H4 (cell line): Measurements from ENCODE around the gene TMC1. TPM values are rescaled to one million over a fixed set of nuclear protein-coding genes. Genes with fewer than 3 reads are reported as not detected.
A peak's percentile ranks its signal among the peaks of the same experiment; 100 is the strongest.
"Not testable (repeated sequence)": the region's sequence is repeated elsewhere in the genome, so short reads cannot be mapped to it uniquely, and the experiment has no call there.

ENCODE experiments used
- DNase-seq: peaks from one replicate; pipeline ENCODE4 v3.0.0-alpha.2; 2015; ENCODE audit warnings: low spot score
- total RNA-seq: library from RNA; depleted of rRNA; stranded (reverse); fragments of >200 nt; shearing (Covaris generic); gene quantifications from 2 replicates; pipeline ENCODE4 v1.2.3, GENCODE V29; 2014

The TMC1 gene
- total RNA-seq, 1 experiment from 2014 or later, result not detected

GRCh38 chr9:72763022-72763421 lies 241.6 kb downstream of the TMC1 start:
- DNase-seq, result no peak

GRCh38 chr9:72769546-72769945 lies 248.1 kb downstream of the TMC1 start:
- DNase-seq, result no peak

- DNase-seq, result peak; percentile 24
Measured at GRCh38 chr9:72772661-72773060, 251.3 kb downstream of the TMC1 start.

- peak; percentile 72 for DNase-seq
Measured at GRCh38 chr9:72773570-72773969, 252.2 kb downstream of the TMC1 start.

- no peak for DNase-seq
Measured at GRCh38 chr9:72775570-72775969, 254.2 kb downstream of the TMC1 start.

GRCh38 chr9:72779614-72780013 lies 258.2 kb downstream of the TMC1 start:
- DNase-seq, result no peak

GRCh38 chr9:72786948-72787347 lies 265.5 kb downstream of the TMC1 start:
- DNase-seq, result no peak

- no peak for DNase-seq
Measured at GRCh38 chr9:72788966-72789735, 267.7 kb downstream of the TMC1 start.

GRCh38 chr9:72789885-72790284 lies 268.5 kb downstream of the TMC1 start:
- no peak for DNase-seq

GRCh38 chr9:72790989-72791388 lies 269.6 kb downstream of the TMC1 start:
- DNase-seq, result no peak

GRCh38 chr9:72791436-72791835 lies 270.0 kb downstream of the TMC1 start:
- DNase-seq, result no peak

GRCh38 chr9:72794946-72795345 lies 273.5 kb downstream of the TMC1 start:
- no peak for DNase-seq

GRCh38 chr9:72800328-72800994 lies 279.1 kb downstream of the TMC1 start:
- DNase-seq, result no peak

- no peak for DNase-seq
Measured at GRCh38 chr9:72805238-72805637, 283.8 kb downstream of the TMC1 start.

- not testable (repeated sequence) for DNase-seq
Measured at GRCh38 chr9:72806313-72806809, 285.0 kb downstream of the TMC1 start.

- peak; percentile 16 for DNase-seq
Measured at GRCh38 chr9:72807765-72808445, 286.5 kb downstream of the TMC1 start.

GRCh38 chr9:72808446-72808768 lies 287.0 kb downstream of the TMC1 start:
- DNase-seq, result no peak

GRCh38 chr9:72809586-72809985 lies 288.2 kb downstream of the TMC1 start:
- DNase-seq, result no peak

GRCh38 chr9:72812559-72813111 lies 291.2 kb downstream of the TMC1 start:
- DNase-seq, result no peak

GRCh38 chr9:72813544-72813943 lies 292.1 kb downstream of the TMC1 start:
- DNase-seq, result no peak

GRCh38 chr9:72814083-72814597 lies 292.7 kb downstream of the TMC1 start:
- no peak for DNase-seq

- no peak for DNase-seq
Measured at GRCh38 chr9:72816666-72817065, 295.3 kb downstream of the TMC1 start.
